GM21786 (cell line): ENCODE results near the gene PDILT.
"Not testable (repeated sequence)": the region's sequence is repeated elsewhere in the genome, so short reads cannot be mapped to it uniquely, and the experiment has no call there.

Experiments used
- ATAC-seq: cut with Tn5 transposase; IDR thresholded peaks from one replicate; pipeline ENCODE4 v1.9.1; 2021; ENCODE audit not compliant: unreplicated experiment

Gene PDILT

GRCh38 chr16:20326321-20326720 is 78.2 kb downstream of the PDILT start:
- ATAC-seq = no peak

- no peak for ATAC-seq
These were observed 79.5 kb downstream of the PDILT start for GRCh38 chr16:20325005-20325404.

GRCh38 chr16:20323591-20324117 is 80.9 kb downstream of the PDILT start:
- no peak for ATAC-seq

GRCh38 chr16:20322696-20323095 is 81.8 kb downstream of the PDILT start:
- no peak for ATAC-seq

- no peak for ATAC-seq
These were observed 82.9 kb downstream of the PDILT start for GRCh38 chr16:20321671-20322070.

- not testable (repeated sequence) for ATAC-seq
These were observed 83.5 kb downstream of the PDILT start for GRCh38 chr16:20321051-20321450.

- no peak for ATAC-seq
These were observed 83.9 kb downstream of the PDILT start for GRCh38 chr16:20320592-20320991.

GRCh38 chr16:20320178-20320577 is 84.4 kb downstream of the PDILT start:
- ATAC-seq = no peak

GRCh38 chr16:20319406-20319805 is 85.1 kb downstream of the PDILT start:
- no peak for ATAC-seq

- ATAC-seq = no peak
These were observed 86.1 kb downstream of the PDILT start for GRCh38 chr16:20318437-20318836.

- no peak for ATAC-seq
These were observed 86.5 kb downstream of the PDILT start for GRCh38 chr16:20318006-20318405.

- ATAC-seq = no peak
These were observed 87.4 kb downstream of the PDILT start for GRCh38 chr16:20317117-20317516.

- no peak for ATAC-seq
These were observed 87.8 kb downstream of the PDILT start for GRCh38 chr16:20316715-20317114.

- ATAC-seq = no peak
These were observed 88.8 kb downstream of the PDILT start for GRCh38 chr16:20315764-20316163.

GRCh38 chr16:20314575-20314974 is 90.0 kb downstream of the PDILT start:
- ATAC-seq = no peak

- no peak for ATAC-seq
These were observed 90.8 kb downstream of the PDILT start for GRCh38 chr16:20313741-20314140.

GRCh38 chr16:20312536-20313095 is 91.9 kb downstream of the PDILT start:
- not testable (repeated sequence) for ATAC-seq

GRCh38 chr16:20311548-20311947 is 93.0 kb downstream of the PDILT start:
- no peak for ATAC-seq

GRCh38 chr16:20310421-20311395 is 93.8 kb downstream of the PDILT start:
- no peak for ATAC-seq

GRCh38 chr16:20309786-20310185 is 94.8 kb downstream of the PDILT start:
- no peak for ATAC-seq
